Peyer's patch (tissue), 4 donors: ENCODE results near the gene MOB3B.

Experiments used
- CTCF ChIP-seq, 6 experiments: fragments of 450-650 bp in 4 of 6; fragments of 200-600 bp in 2 of 6; sonication (generic) in 1 of 6; IDR thresholded peaks; one replicate each; pipeline ENCODE4 v1.5.1; 2017 to 2019; ENCODE audit warnings: antibody characterized with exemption in 6 of 6, mild to moderate bottlenecking in 3 of 6, moderate library complexity in 1 of 6
- POLR2A ChIP-seq, 2 donors: fragments of 450-650 bp; IDR thresholded peaks; one replicate each; pipeline ENCODE4 v1.5.1; 2017; ENCODE audit warnings: antibody characterized with exemption in 2 of 2, mild to moderate bottlenecking in 2 of 2, moderate library complexity in 2 of 2

- TF ChIP-seq CTCF (IDR thresholded peaks at IDR 0.05), result no peak
- no peak for TF ChIP-seq POLR2A (IDR thresholded peaks at IDR 0.05)
These were observed 4.5 kb upstream of the MOB3B start for GRCh38 chr9:27534131-27534530.
